Common myeloid progenitor, CD34-positive (primary cell): Measurements from ENCODE around the gene RNF180.
"Not testable (repeated sequence)": the region's sequence is repeated elsewhere in the genome, so short reads cannot be mapped to it uniquely, and the experiment has no call there.

ENCODE experiments used
- CTCF ChIA-PET: fragments of 350-600 bp; sonication (Branson Sonifier 250); formaldehyde crosslinking; loops from one replicate; lab custom pipeline; 2021; ENCODE audit warnings: antibody characterized with exemption; lab: Charles Lee
- POLR2A ChIA-PET: fragments of 350-600 bp; sonication (Branson Sonifier 250); formaldehyde crosslinking; loops from one replicate; lab custom pipeline; 2021; ENCODE audit warnings: antibody characterized with exemption; lab: Charles Lee
- DNase-seq, 3 donors: peaks; one replicate each; pipeline versions ENCODE4 v3.0.0 to v3.0.0-alpha.2; 2013
- H3K27ac ChIP-seq, 2 experiments: 1 replicate in 1 of 2; 2 replicates in 1 of 2; pipeline ENCODE4 v1.7.0; 2013; ENCODE audit warnings: inconsistent platforms in 2 of 2, low read length in 2 of 2, mild to moderate bottlenecking in 2 of 2, low read depth in 1 of 2, moderate library complexity in 1 of 2; ENCODE audit not compliant: severe bottlenecking in 2 of 2, insufficient read depth in 1 of 2, poor library complexity in 1 of 2
- H3K27me3 ChIP-seq, 5 experiments: replicated peaks in 2 of 5; 1 replicate in 3 of 5; 2 replicates in 2 of 5; pipeline versions ENCODE4 v1.6.1 to v1.7.0; 2013; ENCODE audit warnings: low read length in 4 of 5, mild to moderate bottlenecking in 2 of 5, moderate library complexity in 2 of 5, inconsistent platforms in 1 of 5; ENCODE audit not compliant: insufficient read depth in 5 of 5, control insufficient read depth in 4 of 5
- H3K36me3 ChIP-seq, 4 experiments: 1 replicate in 2 of 4; 2 replicates in 2 of 4; pipeline versions ENCODE4 v1.6.1 to v1.7.0; 2013; ENCODE audit warnings: low read length in 3 of 4, control low read depth in 1 of 4, mild to moderate bottlenecking in 1 of 4; ENCODE audit not compliant: control insufficient read depth in 4 of 4, insufficient read depth in 4 of 4
- H3K4me1 ChIP-seq, 4 experiments: 1 replicate in 3 of 4; 2 replicates in 1 of 4; pipeline versions ENCODE4 v1.6.1 to v1.7.1; 2013; ENCODE audit warnings: low read length in 3 of 4, mild to moderate bottlenecking in 3 of 4, control low read depth in 1 of 4, inconsistent platforms in 1 of 4, moderate library complexity in 1 of 4; ENCODE audit not compliant: control insufficient read depth in 4 of 4, insufficient read depth in 4 of 4; ENCODE audit errors: control extremely low read depth in 1 of 4
- H3K4me3 ChIP-seq, 7 experiments: 1 replicate in 4 of 7; 2 replicates in 3 of 7; pipeline versions ENCODE4 v1.5.1 to v1.7.0; 2013; ENCODE audit warnings: mild to moderate bottlenecking in 7 of 7, low read length in 6 of 7, moderate library complexity in 6 of 7, inconsistent platforms in 2 of 7, low read depth in 2 of 7, control low read depth in 1 of 7; ENCODE audit not compliant: insufficient read depth in 4 of 7, control insufficient read depth in 1 of 7; ENCODE audit errors: extremely low read depth in 1 of 7
- H3K9me3 ChIP-seq, 5 experiments: 1 replicate in 4 of 5; 2 replicates in 1 of 5; pipeline versions ENCODE4 v1.6.1 to v1.7.1; 2013; ENCODE audit warnings: low read length in 4 of 5, mild to moderate bottlenecking in 2 of 5, inconsistent platforms in 1 of 5, low read depth in 1 of 5, moderate library complexity in 1 of 5; ENCODE audit not compliant: control insufficient read depth in 4 of 5, insufficient read depth in 2 of 5; ENCODE audit errors: control extremely low read depth in 1 of 5
- WGBS: methylation state at CpG from one replicate; pipeline ENCODE4 v1.1.5; 2013; ENCODE audit not compliant: insufficient coverage; 5-methylcytosine and 5-hydroxymethylcytosine counted together

Gene RNF180

GRCh38 chr5:64213531-64213930 lies 47.9 kb downstream of the RNF180 start:
- Histone ChIP-seq H3K9me3 (no peaks in the 10 kb centered on the region), H3K27me3 (no peaks in the 10 kb centered on the region), H3K4me3 (no peak overlapping the region), H3K27ac (no peak overlapping the region), H3K36me3 (no peaks in the 10 kb centered on the region), H3K4me1 (no peaks in the 10 kb centered on the region)
- ChIA-PET CTCF (interaction anchor here (0.8 to 1.7 kb wide), 2 partner anchors 8 to 16 kb away, joined by 3 to 5 read pairs; no protein-coding TSS in a partner anchor), POLR2A (no interaction called here)
- WGBS = 98% methylated on average over 5 of the region's 5 CpGs
- DNase-seq = no peak

GRCh38 chr5:64214132-64214531 lies 48.5 kb downstream of the RNF180 start:
- H3K9me3 ChIP-seq = no peaks in the 10 kb centered on the region
- no peaks in the 10 kb centered on the region for H3K36me3 ChIP-seq
- no peak overlapping the region for H3K27ac ChIP-seq
- ChIA-PET CTCF (interaction anchor here (0.8 to 1.7 kb wide), 2 partner anchors 8 to 15 kb away, joined by 3 to 5 read pairs; no protein-coding TSS in a partner anchor), POLR2A (no interaction called here)
- DNase-seq = no peak
- no peaks in the 10 kb centered on the region for H3K4me1 ChIP-seq
- no peaks in the 10 kb centered on the region for H3K27me3 ChIP-seq
- H3K4me3 ChIP-seq = no peak overlapping the region
- WGBS = 94% methylated on average over 3 of the region's 3 CpGs

- no peak overlapping the region for H3K4me3 ChIP-seq
- no peaks in the 10 kb centered on the region for H3K36me3 ChIP-seq
- no peak overlapping the region for H3K27ac ChIP-seq
- H3K27me3 ChIP-seq = no peaks in the 10 kb centered on the region
- no peaks in the 10 kb centered on the region for H3K4me1 ChIP-seq
- ChIA-PET CTCF (interaction anchor here (0.7 kb wide), 1 partner anchor 8 kb away, joined by 3 read pairs; no protein-coding TSS in a partner anchor), POLR2A (no interaction called here)
- H3K9me3 ChIP-seq = no peaks in the 10 kb centered on the region
- DNase-seq = no peak
- WGBS = no CpG with 5 or more reads among the region's 1 CpG
These were observed 56.3 kb downstream of the RNF180 start for GRCh38 chr5:64221911-64222310.

GRCh38 chr5:64225286-64225981 lies 59.8 kb downstream of the RNF180 start:
- 98% methylated on average over 39 of the region's 50 CpGs for WGBS
- DNase-seq, H3K36me3 ChIP-seq, H3K9me3 ChIP-seq, H3K27me3 ChIP-seq, H3K27ac ChIP-seq, POLR2A ChIA-PET, H3K4me3 ChIP-seq, H3K4me1 ChIP-seq: not testable (repeated sequence)
- CTCF ChIA-PET = interaction anchor here (0.9 to 1.5 kb wide), 2 partner anchors 8 to 17 kb away, joined by 3 read pairs; no protein-coding TSS in a partner anchor

- CTCF ChIA-PET, H3K27me3 ChIP-seq, H3K4me3 ChIP-seq, H3K4me1 ChIP-seq, H3K27ac ChIP-seq, H3K9me3 ChIP-seq, DNase-seq, H3K36me3 ChIP-seq, POLR2A ChIA-PET: not testable (repeated sequence)
- WGBS = 97% methylated on average over 6 of the region's 7 CpGs
These were observed 61.5 kb downstream of the RNF180 start for GRCh38 chr5:64227131-64227537.

- H3K9me3 ChIP-seq = no peaks in the 10 kb centered on the region
- CTCF ChIA-PET = interaction anchor here (0.6 to 3.0 kb wide), 7 partner anchors 11 to 387 kb away, joined by 3 to 29 read pairs (median 5); no protein-coding TSS in a partner anchor
- 6% methylated on average over 3 of the region's 4 CpGs for WGBS
- H3K36me3 ChIP-seq = no peaks in the 10 kb centered on the region
- no peak overlapping the region for H3K27ac ChIP-seq
- POLR2A ChIA-PET = no interaction called here
- no peak overlapping the region for H3K4me3 ChIP-seq
- no peaks in the 10 kb centered on the region for H3K4me1 ChIP-seq
- H3K27me3 ChIP-seq = no peaks in the 10 kb centered on the region
- DNase-seq = peak; percentile 14 to 39 (median 26)
These were observed 63.6 kb downstream of the RNF180 start for GRCh38 chr5:64229163-64229774.

- WGBS = no CpG with 5 or more reads among the region's 1 CpG
- POLR2A ChIA-PET = no interaction called here
- Histone ChIP-seq H3K27me3 (no peaks in the 10 kb centered on the region), H3K27ac (no peak overlapping the region), H3K9me3 (no peaks in the 10 kb centered on the region), H3K4me3 (no peak overlapping the region), H3K36me3 (no peaks in the 10 kb centered on the region), H3K4me1 (no peaks in the 10 kb centered on the region)
- CTCF ChIA-PET = no interaction called here
- DNase-seq = no peak
These were observed 95.1 kb downstream of the RNF180 start for GRCh38 chr5:64260756-64261155.
